Astrocyte of the cerebellum (primary cell): ENCODE data around the gene QSOX1.

ENCODE experiments used
- DNase-seq: peaks from one replicate; pipeline ENCODE4 v3.0.0-alpha.2; 2011; ENCODE audit warnings: low read depth
- H3K4me3 ChIP-seq: 2 replicates; pipeline ENCODE4 v1.5.1; 2011; ENCODE audit warnings: mild to moderate bottlenecking, low read depth, low read length, moderate library complexity
- in situ Hi-C: cut with HindIII; loops from 2 replicates; pipeline ENCODE4 v1.10.0; 2017; ENCODE audit warnings: low sequenced_read_pairs
- TF ChIP-seq, protein P1 (sequence below): IDR thresholded peaks from 2 replicates; pipeline ENCODE4 v1.5.1; 2012; ENCODE audit warnings: low read length, low read depth, moderate library complexity, mild to moderate bottlenecking; ENCODE audit errors: missing control alignments

QSOX1 gene

DNA sequence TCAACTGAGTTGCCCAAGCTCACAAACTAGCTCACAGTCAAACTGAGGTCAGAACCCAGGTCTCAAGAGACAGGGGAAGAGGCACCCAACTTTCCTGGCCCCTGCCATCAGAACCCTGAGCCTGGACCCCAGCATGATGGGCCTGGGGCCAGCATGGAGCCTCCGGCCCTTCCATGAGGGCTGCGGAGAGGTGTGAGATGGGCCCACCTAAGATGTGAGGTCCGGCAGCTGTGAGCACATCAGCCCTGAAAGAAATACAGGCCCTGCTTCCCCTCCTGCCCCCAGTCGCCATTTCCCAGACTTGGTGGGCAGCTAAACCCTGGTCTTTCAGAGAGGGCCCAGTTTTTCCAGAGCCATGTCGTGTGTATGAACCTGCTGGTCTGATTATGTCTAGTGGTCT lies 30.6 kb downstream of the QSOX1 start:
- H3K4me3 ChIP-seq: no peak overlapping the region
- TF ChIP-seq, protein P1, sequence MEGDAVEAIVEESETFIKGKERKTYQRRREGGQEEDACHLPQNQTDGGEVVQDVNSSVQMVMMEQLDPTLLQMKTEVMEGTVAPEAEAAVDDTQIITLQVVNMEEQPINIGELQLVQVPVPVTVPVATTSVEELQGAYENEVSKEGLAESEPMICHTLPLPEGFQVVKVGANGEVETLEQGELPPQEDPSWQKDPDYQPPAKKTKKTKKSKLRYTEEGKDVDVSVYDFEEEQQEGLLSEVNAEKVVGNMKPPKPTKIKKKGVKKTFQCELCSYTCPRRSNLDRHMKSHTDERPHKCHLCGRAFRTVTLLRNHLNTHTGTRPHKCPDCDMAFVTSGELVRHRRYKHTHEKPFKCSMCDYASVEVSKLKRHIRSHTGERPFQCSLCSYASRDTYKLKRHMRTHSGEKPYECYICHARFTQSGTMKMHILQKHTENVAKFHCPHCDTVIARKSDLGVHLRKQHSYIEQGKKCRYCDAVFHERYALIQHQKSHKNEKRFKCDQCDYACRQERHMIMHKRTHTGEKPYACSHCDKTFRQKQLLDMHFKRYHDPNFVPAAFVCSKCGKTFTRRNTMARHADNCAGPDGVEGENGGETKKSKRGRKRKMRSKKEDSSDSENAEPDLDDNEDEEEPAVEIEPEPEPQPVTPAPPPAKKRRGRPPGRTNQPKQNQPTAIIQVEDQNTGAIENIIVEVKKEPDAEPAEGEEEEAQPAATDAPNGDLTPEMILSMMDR: no peak
- no peak for DNase-seq
- in situ Hi-C loops: loop anchor here (25.0 kb wide), 1 partner anchor 302 kb away; no protein-coding TSS in a partner anchor

DNA sequence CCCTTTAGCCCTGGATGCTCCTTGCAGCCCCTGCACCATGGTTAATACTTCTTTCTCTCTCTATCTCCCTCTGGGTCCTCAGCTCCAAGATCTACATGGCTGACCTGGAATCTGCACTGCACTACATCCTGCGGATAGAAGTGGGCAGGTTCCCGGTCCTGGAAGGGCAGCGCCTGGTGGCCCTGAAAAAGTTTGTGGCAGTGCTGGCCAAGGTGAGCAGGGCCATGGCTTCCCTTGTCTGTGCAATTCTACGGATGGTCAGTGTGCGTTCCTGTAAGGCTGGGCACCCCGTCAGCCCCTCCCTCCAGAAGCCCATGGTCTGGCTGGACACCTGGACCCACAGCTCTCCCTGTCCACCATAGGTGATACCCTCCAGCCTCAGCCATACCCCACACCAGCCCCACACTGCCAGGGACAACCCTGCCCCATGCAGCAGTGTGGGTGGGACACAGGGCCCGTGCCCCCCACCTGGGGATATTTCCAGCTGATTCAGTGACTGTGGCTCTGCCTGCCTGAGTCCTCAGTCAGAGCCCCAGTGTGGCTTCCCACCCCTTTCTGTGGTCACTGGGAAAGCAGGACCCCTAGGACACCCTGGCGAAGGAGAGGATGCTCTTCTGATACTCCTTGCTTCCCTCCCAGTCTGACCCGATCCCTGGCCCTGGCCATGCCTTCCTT lies 31.4 kb downstream of the QSOX1 start:
- TF ChIP-seq, protein P1: no peak
- H3K4me3 ChIP-seq: no peak overlapping the region
- no peak for DNase-seq
- in situ Hi-C loops: loop anchor here (25.0 kb wide), 1 partner anchor 301 kb away; no protein-coding TSS in a partner anchor

DNA sequence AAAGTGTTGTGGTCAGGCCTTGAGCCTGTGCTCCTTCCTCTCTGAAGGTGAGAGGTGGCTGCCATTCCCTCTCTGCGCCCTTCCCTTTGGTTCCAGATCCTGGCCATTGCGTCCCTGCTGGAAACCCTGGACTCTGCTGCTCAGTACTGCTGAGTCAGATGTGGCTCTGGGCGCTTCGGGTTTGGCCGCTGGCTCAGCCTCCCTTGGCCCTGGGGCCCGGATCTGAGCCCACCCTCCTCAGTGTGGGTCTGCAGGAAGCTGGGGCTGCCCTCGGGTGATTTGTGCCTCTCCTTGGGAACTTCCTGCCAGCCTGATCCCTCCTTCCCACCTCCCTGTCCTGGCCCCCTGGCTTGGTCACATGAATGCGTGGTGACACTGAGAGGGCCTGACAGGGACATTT lies 32.2 kb downstream of the QSOX1 start:
- in situ Hi-C loops: loop anchor here (25.0 kb wide), 1 partner anchor 300 kb away; no protein-coding TSS in a partner anchor
- TF ChIP-seq, protein P1: no peak
- DNase-seq: no peak

GRCh38 chr1:180187626-180188025 lies 33.0 kb downstream of the QSOX1 start:
- in situ Hi-C loops: loop anchor here (25.0 kb wide), 1 partner anchor 300 kb away; no protein-coding TSS in a partner anchor
- H3K4me3 ChIP-seq: no peak overlapping the region
- TF ChIP-seq, protein P1: no peak
- DNase-seq: no peak

More for the DNA sequence above, 32.2 kb downstream of the QSOX1 start:
- H3K4me3 ChIP-seq: no peak overlapping the region

DNA sequence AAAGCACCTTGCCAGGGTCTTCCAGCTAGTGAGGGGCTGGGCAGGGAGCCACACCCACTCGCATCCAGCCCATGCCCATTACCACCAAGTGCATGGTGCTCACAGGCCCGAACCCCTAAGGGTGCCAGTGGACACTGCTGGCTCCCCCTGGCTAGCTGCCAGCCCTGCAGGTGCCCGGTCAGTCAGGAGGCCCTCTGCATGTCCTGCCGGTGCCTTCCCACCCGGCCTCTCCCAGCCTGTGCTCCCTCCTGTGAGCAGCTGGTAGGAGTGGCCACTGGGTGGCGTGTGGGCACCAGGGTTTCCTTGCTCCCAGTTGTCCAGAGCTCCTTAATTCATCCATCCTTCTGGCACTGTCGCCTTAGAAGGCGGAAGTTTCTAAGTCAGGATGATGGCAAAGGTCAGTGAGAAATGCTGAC lies 33.4 kb downstream of the QSOX1 start:
- TF ChIP-seq, protein P1: peak; percentile 81
- in situ Hi-C loops: loop anchor here (25.0 kb wide), 1 partner anchor 299 kb away; no protein-coding TSS in a partner anchor
- H3K4me3 ChIP-seq: no peak overlapping the region
- peak; percentile 38 for DNase-seq

DNA sequence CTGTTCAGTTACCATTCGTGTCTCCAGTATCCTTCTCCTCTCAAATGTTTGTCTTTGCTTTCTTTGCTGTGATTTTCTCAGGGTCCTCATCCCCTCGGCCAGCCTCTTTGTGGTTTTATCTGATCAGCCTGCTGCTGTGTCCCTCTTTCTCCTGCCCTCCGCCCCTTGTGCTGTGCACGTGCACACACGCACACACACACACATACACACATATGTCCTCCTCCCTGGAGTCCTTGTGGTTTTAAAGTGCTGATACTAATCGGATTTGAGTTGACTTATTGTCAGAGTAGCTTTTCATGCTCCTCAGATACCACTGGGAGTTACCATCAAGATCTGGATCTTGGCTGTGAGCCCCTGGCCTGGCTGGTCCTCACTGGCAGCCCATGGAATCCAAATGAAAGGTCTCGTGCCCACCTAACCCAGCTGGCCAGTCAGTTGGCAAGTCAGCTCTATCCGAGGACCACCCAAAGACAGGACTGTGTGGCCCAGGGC lies 34.1 kb downstream of the QSOX1 start:
- H3K4me3 ChIP-seq: no peak overlapping the region
- in situ Hi-C loops: loop anchor here (25.0 kb wide), 1 partner anchor 299 kb away; no protein-coding TSS in a partner anchor
- DNase-seq: no peak
- TF ChIP-seq, protein P1: no peak
